ENCODE data around the gene HSD11B1L.

The HSD11B1L gene, protein sequence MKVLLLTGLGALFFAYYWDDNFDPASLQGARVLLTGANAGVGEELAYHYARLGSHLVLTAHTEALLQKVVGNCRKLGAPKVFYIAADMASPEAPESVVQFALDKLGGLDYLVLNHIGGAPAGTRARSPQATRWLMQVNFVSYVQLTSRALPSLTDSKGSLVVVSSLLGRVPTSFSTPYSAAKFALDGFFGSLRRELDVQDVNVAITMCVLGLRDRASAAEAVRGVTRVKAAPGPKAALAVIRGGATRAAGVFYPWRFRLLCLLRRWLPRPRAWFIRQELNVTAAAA

DNA sequence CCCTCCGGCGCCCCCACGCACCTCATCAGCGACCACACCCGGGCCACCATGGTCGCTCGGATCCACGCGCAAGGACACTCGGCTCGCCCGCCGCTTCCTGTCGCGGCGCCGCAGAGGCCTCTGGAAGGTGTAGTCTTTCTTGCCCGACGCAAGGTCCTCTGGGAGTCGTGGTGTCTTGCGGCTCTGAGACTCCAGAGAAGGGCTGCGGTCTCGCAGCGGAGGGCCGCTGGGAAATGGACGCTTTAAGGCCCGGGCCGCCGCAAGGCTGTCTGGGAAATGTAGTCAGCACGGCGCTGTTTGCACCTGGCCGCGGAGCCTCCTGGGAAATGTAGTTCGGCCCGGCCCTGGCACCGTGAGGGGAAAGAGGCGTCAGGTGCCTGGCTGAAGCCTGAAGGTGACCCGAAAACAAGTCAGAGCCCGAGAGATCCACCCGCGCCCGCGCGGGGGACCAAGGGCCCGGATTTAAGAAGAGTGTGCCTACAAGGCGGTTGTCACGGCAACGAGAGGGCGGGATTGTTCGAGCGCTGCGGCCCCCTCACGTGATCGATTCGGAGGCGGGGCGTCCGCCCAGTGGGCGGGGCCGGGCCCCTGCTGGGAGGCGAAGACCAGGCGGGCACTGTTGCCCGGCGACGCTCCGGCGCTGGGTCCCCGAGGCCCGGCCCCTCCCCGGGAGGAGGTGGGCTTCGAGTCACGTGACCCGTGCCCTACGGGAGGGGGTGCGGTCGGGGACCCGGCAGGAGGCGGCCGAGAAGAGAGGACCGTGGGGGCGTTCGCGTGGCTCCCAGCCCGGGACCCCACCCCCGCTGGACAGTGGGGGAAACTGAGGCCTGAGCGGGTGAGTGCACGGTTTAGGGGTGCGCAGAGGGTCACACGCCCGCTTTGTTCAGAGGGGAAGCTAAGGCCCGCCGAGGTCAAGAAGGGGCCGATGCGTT, at the start of gene HSD11B1L, which contains the start of gene MICOS13:
Gene HSD11B1L (plus strand): TSS at position 591 of the 932 bp plus-strand sequence. CDS start 3,806 bp downstream, outside the sequence.
Gene MICOS13 (minus strand): TSS at position 80 of the 932 bp plus-strand sequence. CDS start 30 bp downstream, at position 50.
- peak; percentile 100 for DNase-seq

DNA sequence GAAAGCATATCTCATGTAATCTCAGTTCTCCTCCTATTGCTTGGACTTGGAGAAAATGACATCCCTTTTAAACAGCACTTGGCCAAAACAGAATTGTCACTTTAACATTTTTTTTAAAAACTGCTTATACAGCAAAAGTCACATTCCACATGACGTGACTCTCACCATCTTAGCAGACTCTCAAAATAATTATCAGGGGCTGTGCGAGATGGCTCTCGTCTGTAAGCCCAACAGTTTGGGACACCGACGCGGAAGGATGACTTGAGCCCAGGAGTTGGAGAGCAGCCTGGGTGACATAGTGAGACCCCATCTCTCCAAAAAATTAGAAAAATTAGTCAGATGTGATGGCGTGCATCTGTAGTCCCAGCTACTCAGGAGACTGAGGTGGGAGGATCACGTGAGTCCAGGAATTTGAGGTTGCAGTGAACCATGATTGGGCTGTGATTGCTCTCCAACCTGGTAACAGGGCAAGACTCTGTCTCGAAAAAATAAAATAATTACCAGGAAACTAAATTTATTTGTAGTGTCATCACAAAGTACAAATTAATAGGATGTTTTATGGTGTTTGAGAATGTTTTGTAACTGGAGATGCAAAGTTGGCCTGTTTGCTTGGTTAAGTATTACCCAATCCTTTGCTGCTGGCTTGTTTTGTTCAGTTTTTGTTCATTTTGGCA, 49.1 kb upstream of the HSD11B1L start:
- DNase-seq, result no peak

DNA sequence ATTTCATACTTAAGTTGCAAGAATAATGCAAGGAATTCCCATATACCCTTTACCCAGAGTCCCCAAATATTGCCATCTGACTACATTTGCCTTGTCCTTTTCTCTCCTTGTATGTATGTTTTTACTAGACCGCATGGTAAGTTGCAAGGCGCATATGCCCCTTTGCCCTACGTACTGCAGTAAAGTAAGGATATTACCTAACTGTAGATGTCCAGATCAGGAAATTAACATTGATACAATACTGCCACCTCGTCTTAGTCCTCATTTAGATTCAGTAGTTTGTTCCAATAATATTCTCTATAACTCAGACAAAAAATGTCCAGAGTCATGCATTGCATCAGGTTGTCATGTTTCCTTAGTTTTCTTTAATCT, 48.6 kb upstream of the HSD11B1L start:
- no peak for DNase-seq

DNA sequence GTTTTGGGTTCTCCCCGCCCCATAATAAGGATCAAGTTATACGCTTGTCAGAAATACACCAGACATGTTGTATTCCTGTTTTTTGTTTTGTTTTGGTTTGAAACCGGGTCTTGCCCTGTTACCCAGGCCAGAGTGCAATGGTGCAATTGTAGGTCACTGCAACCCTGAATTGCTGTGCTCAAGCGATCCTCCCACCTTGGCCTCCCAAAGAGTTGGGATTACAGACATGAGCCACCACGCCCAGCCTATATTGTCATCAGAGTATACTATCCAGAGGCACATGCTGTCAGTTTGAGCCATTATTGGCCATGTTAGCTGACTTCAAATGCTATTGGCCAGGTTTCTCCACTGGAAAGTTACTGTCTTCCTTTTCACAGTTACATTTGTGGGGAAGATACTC, 48.2 kb upstream of the HSD11B1L start:
- DNase-seq, result no peak

DNA sequence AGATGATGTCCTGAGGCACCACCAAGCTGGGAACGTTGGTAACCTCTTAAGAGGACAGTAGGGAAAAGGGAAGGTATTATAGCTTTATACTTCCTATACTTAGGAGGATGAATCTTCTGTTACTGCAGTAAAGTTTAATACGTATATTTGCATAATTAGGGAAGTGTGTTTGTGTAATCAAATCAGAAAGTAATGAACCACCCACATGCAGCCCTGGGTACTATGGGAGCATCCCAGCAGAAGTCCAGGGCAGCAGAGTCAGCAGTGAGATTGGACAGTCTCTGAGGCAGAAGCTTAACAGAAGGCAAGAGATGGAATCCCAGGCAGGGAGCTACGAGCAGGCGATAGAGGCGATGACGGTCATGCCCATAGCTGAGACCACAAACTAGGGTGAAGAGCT, 45.4 kb upstream of the HSD11B1L start:
- DNase-seq, result no peak

DNA sequence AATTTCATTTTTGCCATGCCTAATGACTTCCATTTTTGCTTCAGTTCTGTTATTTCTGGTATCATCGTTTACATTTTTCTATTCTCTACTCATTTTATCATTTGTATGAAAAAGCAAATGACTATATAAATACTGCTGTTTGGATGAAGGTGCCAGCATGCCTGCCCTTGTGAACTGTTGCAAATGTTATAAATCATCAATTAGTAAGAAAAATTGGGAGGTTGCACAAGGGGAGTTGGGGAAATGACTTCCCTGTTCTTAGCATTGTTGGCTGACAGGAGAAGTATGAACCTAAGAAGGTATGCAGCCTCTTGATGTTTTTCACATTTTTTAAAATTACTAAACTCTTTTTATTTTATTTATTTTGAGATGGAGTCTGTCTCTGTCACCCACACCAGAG, 42.9 kb upstream of the HSD11B1L start:
- DNase-seq, result no peak

DNA sequence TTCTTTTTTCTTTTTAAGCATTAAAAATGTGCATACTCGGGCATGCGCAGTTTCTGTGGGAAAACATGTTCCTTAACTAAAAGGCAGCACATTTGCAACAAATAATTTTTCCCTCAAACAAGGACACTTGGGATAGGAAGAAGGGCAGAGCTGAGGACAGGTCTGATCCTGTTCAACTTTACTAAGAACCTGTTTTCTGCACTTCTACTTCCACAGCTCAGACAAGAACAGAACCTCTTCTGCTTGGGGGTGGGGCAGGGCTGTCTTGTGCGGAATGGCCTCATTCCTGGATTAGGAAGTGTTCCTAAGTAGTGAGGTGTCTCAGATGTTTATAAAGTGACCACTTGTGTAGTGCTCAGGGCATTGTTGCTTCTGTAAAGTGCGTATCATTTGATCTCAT, 39.7 kb upstream of the HSD11B1L start:
- no peak for DNase-seq

DNA sequence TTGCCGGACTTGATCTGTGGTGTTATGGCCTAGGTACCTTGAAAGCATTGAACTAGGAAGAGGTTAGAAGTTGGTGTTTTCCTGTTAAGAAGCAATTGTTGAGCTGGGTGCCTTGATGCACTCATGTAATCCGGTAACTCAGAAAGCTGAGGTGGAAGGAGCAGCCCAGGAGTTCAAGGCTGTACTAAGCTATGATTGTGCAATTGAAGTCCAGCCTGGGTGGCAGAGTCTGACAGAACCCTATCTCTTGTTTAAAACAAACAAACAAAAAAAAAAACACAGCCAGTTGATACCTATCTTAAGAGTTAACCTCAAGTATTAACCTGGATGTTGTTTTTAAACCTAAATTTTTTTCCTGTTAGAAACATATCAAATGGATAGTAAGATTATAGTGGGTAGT, 38.6 kb upstream of the HSD11B1L start:
- no peak for DNase-seq

DNA sequence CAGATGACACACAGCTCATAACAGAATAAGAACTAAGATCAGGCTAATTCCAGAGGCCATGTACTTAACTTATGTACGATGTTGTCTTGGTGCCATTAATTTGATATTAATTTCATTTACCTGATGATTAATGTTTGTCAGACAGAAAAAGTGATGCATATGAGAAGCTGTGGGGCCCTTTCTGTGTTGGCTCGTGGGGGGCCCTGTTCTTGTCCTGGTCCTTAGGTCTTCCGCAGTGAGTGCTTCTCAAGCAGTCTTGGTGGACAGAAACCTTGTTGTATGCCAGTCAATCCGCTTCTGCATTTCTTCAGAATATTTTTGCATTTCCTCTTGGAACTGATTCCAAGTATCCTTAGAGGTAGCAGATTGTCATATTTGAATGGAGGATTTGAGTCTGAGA, 37.8 kb upstream of the HSD11B1L start:
- DNase-seq, result no peak

DNA sequence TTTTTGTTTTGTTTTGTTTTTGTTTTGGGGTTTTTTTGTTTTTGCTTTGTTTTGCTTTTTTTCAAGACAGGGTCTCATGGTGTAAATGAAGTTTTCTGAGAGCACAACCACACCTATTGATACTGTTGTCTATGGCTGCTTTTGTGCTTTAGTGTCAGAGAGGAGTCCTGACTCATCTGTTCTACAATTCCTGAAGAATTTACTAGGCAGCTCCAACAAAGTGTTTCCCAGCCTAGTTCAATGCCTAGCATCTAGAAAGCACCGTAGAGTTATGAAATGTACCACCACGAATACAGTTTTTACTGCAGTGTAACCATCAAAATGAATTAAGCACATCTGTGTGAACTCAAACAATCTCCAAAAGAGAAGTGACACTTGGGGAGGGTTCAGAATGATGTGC, 36.8 kb upstream of the HSD11B1L start:
- no peak for DNase-seq

DNA sequence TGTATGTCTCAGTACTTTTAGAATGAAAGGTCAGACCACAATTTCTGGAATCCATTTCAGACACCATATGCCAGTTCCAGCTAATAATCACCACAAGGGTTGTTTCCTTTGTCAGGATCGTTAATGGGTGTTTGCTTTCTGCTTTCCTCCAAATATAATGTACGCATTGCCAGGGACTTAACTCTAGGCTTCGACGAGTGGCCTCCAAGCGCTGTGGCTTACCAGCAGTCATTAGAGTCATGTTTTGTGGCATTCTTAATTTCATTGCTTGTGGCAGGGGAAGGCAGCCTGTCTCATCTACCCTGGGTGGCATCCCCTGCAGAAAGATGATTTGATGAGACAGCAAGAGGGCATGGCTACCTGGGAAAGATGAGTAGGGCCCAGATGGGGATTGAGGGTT, 35.4 kb upstream of the HSD11B1L start:
- peak; percentile 93 for DNase-seq

DNA sequence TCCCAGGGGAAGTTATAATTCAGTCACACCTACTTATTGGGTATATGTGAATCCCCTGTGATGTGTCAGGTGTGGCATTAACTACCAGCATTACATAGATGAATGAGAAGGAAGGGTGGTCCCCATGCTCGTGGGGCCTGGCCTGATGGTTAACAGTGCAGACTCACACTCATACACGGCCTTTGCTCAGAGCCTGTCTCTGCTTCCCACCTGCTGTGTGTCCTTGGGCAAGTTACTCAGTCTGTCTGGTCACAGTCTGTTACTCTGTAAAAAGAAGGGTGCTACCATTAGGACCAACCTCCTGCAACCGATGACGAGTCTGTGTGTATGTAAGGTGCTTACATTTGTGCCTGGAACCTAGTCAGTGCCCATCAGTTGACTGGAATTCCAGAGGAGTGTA, 34.1 kb upstream of the HSD11B1L start:
- no peak for DNase-seq

DNA sequence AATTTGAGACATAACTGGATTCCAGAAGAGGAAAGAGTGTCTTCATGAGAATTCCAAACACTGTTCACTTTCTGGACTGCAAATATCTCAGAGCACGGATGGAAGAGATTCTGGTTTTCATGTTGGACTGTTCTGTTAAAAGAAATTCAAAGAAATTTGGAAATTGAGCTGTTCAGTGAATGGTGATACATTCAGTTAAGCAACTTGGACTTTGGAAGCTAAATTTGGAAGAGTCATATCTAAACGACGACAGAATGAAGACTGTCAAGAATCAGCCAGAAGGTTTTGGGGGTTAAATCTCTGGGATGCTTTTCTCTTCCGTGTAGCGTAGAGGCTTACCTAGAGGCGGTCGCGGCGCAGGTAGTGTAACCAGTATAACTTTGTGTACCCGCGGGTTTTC, 32.4 kb upstream of the HSD11B1L start:
- DNase-seq, result no peak

DNA sequence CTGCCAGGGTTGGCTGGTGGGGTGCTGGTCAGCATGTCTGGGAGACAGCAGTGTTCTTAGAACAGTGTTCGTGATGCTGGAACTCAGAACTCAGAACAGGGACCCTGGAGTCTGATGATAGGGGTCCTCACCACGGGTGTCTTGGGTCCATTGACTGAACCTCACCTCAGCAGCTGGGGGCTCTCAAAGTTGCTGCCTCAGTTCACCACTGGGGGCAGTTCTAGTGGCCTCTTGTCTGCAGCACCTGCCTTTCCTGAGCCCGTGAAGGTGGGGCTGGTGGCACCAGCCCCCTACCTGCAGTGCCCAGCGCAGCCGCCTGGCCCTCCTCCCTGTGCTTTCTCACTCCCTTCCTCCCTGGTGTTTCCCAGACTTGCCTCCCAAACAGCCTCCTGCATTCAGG, 29.5 kb upstream of the HSD11B1L start:
- no peak for DNase-seq

DNA sequence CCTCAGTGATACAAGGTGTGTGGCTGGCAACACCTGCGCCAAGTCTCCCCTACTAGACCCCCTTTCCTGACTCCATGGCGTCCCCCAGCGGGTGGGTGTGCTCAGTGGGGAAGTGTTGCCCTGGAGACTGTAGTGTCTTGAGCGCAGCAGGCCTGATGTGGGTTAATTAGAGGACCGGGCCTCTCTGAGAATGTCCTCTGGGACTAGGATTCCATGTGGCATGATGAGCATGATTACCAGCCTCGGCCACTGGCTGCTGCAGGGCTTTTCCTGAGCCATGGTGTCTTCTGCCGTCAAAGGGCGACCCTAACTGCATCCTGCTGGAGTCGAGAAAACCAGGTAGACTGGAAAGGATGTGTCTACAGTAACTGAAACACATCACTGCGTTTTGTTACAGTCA, 28.6 kb upstream of the HSD11B1L start:
- DNase-seq, result no peak

DNA sequence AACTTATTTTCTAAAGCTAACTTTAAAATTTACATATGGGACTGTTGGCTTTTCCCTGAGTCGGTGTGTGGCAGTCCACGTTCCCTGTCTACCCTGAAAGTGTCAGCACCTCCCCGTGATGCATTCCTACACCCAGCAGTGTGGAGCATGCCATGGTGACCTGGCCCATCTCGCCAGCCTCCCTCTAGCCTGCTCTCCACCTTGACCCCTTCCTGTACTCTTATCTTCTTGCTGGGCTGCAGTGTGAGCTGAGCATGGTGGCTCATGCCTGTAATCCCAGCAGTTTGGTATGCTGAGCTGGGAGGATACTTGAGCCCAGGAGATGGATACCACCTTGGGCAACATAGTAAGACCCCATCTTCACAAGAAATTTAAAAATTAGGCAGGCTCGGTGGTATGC, 25.9 kb upstream of the HSD11B1L start:
- DNase-seq, result no peak

DNA sequence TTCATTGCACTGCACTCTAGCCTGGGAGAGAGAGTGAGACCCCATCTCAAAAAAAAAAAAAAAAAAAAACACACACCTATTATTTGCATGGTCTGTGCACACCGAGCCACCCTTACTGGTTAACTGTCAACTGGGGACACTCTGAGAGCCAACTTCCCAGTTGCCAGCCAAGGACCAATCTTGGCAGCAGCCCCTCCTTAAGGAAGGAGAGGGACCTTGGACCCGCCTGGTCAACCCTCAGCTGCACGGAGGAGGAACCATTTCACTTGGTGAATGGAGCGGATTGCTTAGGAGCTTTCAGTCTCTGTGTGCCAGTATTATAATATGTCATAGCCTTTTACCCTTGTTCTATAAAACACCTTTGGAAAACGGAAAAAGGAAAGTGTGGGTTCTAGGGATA, 25.4 kb upstream of the HSD11B1L start:
- DNase-seq, result no peak

DNA sequence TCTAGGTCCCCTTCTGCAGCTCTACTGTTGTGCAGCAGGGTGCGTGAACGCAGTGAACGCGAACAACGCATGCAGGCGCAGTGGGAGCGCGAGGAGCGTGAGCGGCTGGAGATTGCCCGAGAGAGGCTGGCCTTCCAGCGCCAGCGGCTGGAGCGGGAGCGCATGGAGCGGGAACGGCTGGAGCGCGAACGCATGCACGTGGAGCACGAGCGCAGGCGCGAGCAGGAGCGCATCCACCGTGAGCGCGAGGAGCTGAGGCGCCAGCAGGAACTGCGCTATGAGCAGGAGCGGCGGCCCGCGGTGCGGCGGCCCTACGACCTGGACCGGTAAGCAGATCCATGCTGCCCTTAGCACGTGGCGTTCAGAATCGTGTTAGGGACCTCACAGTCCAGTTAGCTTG, 19.3 kb upstream of the HSD11B1L start:
- DNase-seq, result no peak

DNA sequence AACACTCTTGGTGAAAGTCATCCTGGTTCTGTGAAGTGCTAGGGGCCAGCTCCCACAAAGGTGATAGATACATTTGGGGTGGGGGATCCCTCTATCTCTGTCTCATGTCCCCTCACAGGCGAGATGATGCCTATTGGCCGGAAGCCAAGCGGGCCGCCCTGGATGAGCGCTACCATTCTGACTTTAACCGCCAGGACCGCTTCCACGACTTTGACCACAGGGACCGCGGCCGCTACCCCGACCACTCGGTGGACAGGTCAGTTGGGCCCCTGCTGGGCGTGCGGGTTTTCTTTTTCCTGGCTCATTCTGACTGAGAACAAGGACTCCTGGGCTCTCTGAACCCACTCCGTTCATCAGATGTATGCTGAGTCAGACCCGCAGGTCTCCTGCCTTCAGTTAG, 16.9 kb upstream of the HSD11B1L start:
- DNase-seq, result no peak

DNA sequence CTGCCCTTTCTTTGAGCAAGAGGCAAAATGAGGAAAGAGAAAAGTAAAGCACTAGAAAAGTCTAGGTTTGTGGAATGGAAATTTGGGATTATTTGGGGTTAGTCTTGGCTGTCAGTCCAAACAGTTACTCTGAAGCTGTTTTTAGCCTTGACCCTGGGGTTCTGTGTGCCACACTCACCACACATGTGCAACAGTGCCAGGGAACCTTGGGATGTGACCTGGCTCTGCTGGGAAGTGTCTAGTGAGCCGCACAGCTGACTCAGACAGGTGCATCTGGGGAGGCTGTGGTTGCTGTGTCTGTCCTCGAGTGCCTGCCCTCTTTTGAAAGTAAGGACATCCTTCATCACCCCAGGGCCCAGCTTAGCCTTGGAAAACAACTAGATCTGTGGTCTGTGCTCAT, 16.3 kb upstream of the HSD11B1L start:
- DNase-seq, result no peak

DNA sequence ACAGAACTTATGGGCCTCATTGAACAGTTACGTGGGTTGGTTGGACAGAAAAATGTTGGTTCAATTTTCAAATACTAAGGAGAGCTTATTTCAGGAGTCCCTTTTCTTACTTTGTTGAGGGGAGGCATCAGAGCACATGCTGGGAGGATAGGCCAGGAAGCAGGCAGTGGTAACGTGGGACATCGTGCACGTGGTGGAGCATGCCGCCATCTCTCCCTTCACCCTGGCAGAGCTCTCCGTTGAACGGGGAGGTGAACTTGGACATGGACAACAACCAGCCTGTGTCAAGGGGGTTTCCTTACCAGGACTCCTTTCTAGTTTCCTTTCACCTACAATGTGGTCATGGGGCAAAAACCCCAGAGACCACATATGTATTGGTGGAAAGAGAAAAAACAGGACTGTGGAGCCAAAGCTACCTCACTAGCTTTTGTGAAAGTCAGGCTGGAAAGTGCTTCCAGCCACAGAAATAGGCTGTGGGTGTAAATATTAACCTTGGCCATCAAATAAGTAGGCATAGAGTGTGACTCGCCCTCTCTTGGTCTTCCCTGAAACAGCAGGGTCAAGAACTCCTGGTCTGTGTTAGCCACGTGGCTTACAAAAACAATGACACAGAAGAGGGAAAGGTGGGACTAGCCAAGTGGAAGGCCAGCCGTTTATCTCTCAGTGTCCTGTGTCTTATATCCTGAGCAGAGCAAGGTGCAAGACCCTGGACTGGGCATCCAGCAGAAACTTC, 14.9 kb upstream of the HSD11B1L start:
- no peak for DNase-seq

DNA sequence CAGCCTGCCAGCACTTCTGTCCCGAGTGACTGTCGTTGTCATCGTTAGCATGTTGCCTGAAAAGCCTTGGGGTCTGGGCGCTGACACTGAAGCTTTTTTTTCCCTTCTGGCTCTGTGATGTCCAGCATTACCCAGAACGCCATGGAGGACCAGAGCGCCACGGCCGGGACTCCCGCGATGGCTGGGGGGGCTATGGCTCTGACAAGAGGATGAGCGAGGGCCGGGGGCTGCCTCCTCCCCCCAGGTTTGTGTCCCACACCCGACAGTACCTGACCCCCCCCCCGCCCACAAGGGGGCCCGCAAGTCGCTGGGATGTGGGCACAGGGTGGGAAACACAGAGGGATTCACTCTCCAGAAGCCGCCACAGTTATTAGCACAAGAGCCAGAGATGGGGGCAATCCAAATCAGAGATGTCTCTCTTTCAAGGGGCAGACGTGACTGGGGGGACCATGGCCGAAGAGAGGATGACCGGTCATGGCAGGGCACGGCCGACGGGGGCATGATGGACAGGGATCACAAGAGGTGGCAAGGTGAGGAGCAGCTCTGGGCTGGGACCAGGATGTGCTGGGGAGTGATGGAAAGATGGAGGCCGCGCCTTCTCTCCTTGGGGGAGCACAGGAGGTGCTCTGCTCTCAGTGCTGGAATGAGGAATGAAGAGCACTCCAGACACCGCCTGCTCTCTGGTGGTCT, 13.8 kb upstream of the HSD11B1L start:
- no peak for DNase-seq
